Amygdala (tissue), 56 donors: ENCODE results near the gene SCN2B.
A peak's percentile ranks its signal among the peaks of the same experiment; 100 is the strongest.

Experiments used
- DNase-seq, 56 donors: peaks; one replicate each; lab custom pipeline; 2025; lab: John Stamatoyannopoulos, UW

SCN2B gene

GRCh38 chr11:118176778-118177134, 317 bp upstream of the SCN2B start:
- no peak for DNase-seq

GRCh38 chr11:118175031-118175992, 1.1 kb downstream of the SCN2B start:
- peak in 5 of 56 donors; percentile 11 to 43 (median 35) for DNase-seq

- DNase-seq = no peak
Observed at GRCh38 chr11:118174006-118174567, 2.4 kb downstream of the SCN2B start.

- no peak for DNase-seq
Observed at GRCh38 chr11:118172356-118172755, 4.1 kb downstream of the SCN2B start.

- DNase-seq = peak in 53 of 56 donors; percentile 33 to 89 (median 73)
Observed at GRCh38 chr11:118171269-118172062, 5.0 kb downstream of the SCN2B start.

- no peak for DNase-seq
Observed at GRCh38 chr11:118170882-118171268, 5.6 kb downstream of the SCN2B start.

GRCh38 chr11:118170231-118170630, 6.2 kb downstream of the SCN2B start:
- DNase-seq = no peak

GRCh38 chr11:118169300-118170140, 6.9 kb downstream of the SCN2B start:
- DNase-seq = no peak

- no peak for DNase-seq
Observed at GRCh38 chr11:118168751-118169150, 7.7 kb downstream of the SCN2B start.

- DNase-seq = no peak
Observed at GRCh38 chr11:118168316-118168715, 8.1 kb downstream of the SCN2B start.

- DNase-seq = no peak
Observed at GRCh38 chr11:118167906-118168305, 8.5 kb downstream of the SCN2B start.

GRCh38 chr11:118167253-118167652, 9.2 kb downstream of the SCN2B start:
- no peak for DNase-seq

GRCh38 chr11:118166641-118167040, 9.8 kb downstream of the SCN2B start:
- DNase-seq = no peak

GRCh38 chr11:118164885-118165284, 11.6 kb downstream of the SCN2B start:
- DNase-seq = no peak

- no peak for DNase-seq
Observed at GRCh38 chr11:118163494-118163893, 12.9 kb downstream of the SCN2B start.

- DNase-seq = no peak
Observed at GRCh38 chr11:118162846-118163245, 13.6 kb downstream of the SCN2B start.

GRCh38 chr11:118161786-118162185, 14.7 kb downstream of the SCN2B start:
- no peak for DNase-seq

GRCh38 chr11:118157186-118157895, 19.1 kb downstream of the SCN2B start:
- DNase-seq = no peak

GRCh38 chr11:118156531-118157185, 19.8 kb downstream of the SCN2B start:
- peak in 1 of 56 donors; percentile 8 for DNase-seq
